ENCODE results near the gene KRTAP10-3.
"Not testable (repeated sequence)": the region's sequence is repeated elsewhere in the genome, so short reads cannot be mapped to it uniquely, and the experiment has no call there.

DNA sequence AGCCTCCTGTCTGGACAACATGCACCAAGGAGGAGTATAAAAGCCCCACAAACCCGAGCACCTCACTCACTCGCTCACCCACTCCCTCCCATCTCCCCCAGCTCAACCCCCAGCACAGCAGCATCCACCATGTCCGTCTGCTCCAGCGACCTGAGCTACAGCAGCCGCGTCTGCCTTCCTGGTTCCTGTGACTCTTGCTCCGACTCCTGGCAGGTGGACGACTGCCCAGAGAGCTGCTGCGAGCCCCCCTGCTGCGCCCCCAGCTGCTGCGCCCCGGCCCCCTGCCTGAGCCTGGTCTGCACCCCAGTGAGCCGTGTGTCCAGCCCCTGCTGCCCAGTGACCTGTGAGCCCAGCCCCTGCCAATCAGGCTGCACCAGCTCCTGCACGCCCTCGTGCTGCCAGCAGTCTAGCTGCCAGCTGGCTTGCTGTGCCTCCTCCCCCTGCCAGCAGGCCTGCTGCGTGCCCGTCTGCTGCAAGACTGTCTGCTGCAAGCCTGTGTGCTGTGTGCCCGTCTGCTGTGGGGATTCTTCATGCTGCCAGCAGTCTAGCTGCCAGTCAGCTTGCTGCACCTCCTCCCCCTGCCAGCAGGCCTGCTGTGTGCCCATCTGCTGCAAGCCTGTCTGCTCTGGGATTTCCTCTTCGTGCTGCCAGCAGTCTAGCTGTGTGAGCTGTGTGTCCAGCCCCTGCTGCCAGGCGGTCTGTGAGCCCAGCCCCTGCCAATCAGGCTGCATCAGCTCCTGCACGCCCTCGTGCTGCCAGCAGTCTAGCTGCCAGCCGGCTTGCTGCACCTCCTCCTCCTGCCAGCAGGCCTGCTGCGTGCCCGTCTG, 15.2 kb upstream of the KRTAP10-3 start, which contains the start of gene KRTAP10-4:
- TF ChIP-seq, protein P1, sequence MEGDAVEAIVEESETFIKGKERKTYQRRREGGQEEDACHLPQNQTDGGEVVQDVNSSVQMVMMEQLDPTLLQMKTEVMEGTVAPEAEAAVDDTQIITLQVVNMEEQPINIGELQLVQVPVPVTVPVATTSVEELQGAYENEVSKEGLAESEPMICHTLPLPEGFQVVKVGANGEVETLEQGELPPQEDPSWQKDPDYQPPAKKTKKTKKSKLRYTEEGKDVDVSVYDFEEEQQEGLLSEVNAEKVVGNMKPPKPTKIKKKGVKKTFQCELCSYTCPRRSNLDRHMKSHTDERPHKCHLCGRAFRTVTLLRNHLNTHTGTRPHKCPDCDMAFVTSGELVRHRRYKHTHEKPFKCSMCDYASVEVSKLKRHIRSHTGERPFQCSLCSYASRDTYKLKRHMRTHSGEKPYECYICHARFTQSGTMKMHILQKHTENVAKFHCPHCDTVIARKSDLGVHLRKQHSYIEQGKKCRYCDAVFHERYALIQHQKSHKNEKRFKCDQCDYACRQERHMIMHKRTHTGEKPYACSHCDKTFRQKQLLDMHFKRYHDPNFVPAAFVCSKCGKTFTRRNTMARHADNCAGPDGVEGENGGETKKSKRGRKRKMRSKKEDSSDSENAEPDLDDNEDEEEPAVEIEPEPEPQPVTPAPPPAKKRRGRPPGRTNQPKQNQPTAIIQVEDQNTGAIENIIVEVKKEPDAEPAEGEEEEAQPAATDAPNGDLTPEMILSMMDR (conservative IDR thresholded peaks at IDR 0.05; ENCODE audit: low read depth, low read length) = not testable (repeated sequence)
- TF ChIP-seq EZH2 (IDR thresholded peaks at IDR 0.05; ENCODE audit: low read length, unreplicated experiment); EZH2phosphoT487 (IDR thresholded peaks at IDR 0.05; ENCODE audit: borderline replicate concordance, low read length): not testable (repeated sequence)

All from PC-3 (cell line).